D721Med (cell line): ENCODE measurements around the gene ORM2.

Source experiments
- DNase-seq: peaks from one replicate; pipeline ENCODE4 v3.0.0; 2011; ENCODE audit warnings: low spot score; ENCODE audit not compliant: insufficient read length
- FAIRE-seq: peaks from 2 replicates; lab custom pipeline; 2011; peaks lifted over from hg19 to GRCh38; lab: Jason Lieb, UNC
- CTCF ChIP-seq: IDR thresholded peaks from 2 replicates; pipeline ENCODE4 v1.5.1; 2012; ENCODE audit warnings: mild to moderate bottlenecking, control low read depth; ENCODE audit not compliant: insufficient read depth; ENCODE audit errors: missing control alignments

Gene ORM2

GRCh38 chr9:114350636-114351401 lies 21.1 kb downstream of the ORM2 start:
- FAIRE-seq = no peak
- no peak for DNase-seq
- no peak for TF ChIP-seq CTCF

- TF ChIP-seq CTCF = no peak
- DNase-seq (no peak), FAIRE-seq (no peak)
Observed at GRCh38 chr9:114351932-114352331, 22.3 kb downstream of the ORM2 start.

- no peak for FAIRE-seq
- TF ChIP-seq CTCF = no peak
- no peak for DNase-seq
Observed at GRCh38 chr9:114355821-114356220, 26.2 kb downstream of the ORM2 start.

GRCh38 chr9:114356792-114357191 lies 27.1 kb downstream of the ORM2 start:
- FAIRE-seq = no peak
- DNase-seq = no peak
- no peak for TF ChIP-seq CTCF

GRCh38 chr9:114357360-114357759 lies 27.7 kb downstream of the ORM2 start:
- FAIRE-seq (no peak), DNase-seq (no peak)
- no peak for TF ChIP-seq CTCF

- FAIRE-seq = no peak
- no peak for TF ChIP-seq CTCF
- DNase-seq = no peak
Observed at GRCh38 chr9:114357911-114358328, 28.3 kb downstream of the ORM2 start.

- FAIRE-seq (no peak), DNase-seq (no peak)
- TF ChIP-seq CTCF = no peak
Observed at GRCh38 chr9:114359801-114360200, 30.1 kb downstream of the ORM2 start.
